Medulla oblongata (tissue), 1 donor: ENCODE results near the gene RPL11.
A peak's percentile ranks its signal among the peaks of the same experiment; 100 is the strongest.
"Not testable (repeated sequence)": the region's sequence is repeated elsewhere in the genome, so short reads cannot be mapped to it uniquely, and the experiment has no call there.

Experiments
- DNase-seq: peaks from one replicate; pipeline ENCODE4 v3.0.0-alpha.2; 2015; ENCODE audit errors: extremely low spot score

Gene RPL11

DNA sequence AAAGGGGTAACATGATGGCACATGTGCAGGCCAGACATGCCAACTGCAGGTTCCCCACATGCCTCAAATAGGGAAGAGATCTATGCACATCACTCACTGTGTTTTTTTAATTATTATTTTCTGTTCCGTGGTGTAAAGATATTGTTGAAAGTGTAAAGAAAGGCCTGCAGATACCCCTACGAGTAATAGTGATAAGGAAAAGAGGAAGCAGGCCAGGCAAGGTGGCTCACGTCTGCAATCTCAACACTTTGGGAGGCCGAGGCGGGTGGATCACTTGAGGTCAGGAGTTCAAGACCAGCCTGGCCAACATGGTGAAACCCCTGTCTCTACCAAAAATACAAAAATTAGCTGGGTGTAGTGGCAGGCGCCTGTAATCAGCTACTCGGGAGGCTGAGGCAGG is 6.4 kb upstream of the RPL11 start:
- DNase-seq, result not testable (repeated sequence)

DNA sequence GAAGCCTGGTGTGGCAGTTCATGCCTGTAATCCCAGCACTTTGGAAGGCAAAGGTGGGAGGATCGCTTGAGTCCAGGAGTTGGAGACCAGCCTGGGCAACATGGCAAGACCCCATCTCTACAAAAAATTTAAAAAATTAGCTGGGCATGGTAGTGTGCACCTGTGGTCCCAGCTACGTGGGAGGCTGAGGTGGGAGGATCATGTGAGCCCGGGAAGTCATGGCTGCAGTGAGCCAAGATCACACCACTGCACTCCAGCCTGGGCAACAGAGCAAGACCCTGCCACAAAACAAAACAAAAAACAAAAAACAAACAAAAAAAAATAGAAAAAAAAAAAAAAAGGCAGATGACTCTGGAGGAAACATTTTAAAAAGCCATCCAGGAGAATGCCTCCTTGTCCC is 3.9 kb upstream of the RPL11 start:
- DNase-seq, result not testable (repeated sequence)

DNA sequence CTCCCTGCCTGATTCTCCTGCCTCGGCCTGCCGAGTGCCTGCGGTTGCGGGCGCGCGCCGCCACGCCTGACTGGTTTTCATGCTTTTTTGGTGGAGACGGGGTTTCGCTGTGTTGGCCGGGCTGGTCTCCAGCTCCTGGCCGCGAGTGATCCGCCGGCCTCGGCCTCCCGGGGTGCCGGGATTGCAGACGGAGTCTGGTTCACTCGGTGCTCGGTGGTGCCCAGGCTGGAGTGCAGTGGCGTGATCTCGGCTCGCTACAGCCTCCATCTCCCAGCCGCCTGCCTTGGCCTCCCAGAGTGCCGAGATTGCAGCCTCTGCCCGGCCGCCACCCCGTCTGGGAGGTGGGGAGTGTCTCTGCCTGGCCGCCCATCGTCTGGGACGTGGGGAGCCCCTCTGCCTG is 3.3 kb upstream of the RPL11 start:
- not testable (repeated sequence) for DNase-seq

DNA sequence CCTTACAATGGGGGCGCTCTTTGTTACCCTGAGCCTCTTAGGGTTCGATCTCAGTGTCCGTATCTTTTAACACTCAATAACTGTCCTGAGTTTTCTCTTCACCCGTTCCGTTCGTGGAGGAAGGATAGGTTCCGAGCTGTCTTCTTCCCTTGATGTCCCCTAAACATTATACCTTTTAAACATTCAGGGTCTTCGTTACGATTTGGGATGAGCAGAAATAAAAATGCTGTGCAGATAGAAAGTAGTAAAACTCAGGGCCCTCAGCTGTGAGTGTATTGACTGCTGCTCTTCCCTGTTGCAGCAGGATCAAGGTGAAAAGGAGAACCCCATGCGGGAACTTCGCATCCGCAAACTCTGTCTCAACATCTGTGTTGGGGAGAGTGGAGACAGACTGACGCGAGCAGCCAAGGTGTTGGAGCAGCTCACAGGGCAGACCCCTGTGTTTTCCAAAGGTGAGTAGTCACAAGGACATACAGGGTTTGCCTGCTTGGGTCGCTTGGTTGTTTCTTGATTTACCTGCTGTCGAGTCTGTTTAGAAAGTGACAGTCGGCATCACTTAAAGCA is 784 bp downstream of the RPL11 start:
- no peak for DNase-seq

- DNase-seq, result no peak
These were observed 2.0 kb downstream of the RPL11 start for GRCh38 chr1:23693599-23693998.

DNA sequence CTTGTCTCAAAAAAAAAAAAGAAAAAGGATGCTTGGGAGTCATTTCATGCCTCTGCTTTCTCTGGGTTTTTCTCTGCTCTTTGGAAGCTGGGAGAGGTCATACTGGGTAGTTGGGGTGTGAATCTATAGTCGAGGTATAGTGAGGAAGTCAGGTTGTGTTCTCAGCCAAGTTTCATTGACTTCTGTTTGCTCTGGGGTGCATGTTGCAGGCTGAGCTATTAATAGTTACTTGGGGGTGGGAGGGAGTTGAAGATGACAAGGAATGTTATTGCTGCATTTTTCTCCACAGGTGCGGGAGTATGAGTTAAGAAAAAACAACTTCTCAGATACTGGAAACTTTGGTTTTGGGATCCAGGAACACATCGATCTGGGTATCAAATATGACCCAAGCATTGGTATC is 2.8 kb downstream of the RPL11 start:
- DNase-seq, result no peak

DNA sequence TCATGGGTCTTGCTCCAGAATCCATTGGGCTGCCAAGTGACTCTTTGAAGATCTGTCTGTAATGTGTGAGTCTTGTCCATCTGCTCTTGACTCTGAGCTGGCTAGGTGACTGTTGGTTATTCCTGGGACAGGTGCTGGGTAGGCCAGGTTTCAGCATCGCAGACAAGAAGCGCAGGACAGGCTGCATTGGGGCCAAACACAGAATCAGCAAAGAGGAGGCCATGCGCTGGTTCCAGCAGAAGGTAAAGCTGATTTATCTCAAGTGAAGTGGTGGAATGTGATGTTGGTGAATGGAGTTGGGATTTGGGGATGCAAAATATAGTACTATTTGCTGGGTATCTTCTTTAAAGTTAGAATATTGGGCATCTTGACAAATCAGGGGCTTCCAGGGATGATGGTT is 4.1 kb downstream of the RPL11 start:
- no peak for DNase-seq

DNA sequence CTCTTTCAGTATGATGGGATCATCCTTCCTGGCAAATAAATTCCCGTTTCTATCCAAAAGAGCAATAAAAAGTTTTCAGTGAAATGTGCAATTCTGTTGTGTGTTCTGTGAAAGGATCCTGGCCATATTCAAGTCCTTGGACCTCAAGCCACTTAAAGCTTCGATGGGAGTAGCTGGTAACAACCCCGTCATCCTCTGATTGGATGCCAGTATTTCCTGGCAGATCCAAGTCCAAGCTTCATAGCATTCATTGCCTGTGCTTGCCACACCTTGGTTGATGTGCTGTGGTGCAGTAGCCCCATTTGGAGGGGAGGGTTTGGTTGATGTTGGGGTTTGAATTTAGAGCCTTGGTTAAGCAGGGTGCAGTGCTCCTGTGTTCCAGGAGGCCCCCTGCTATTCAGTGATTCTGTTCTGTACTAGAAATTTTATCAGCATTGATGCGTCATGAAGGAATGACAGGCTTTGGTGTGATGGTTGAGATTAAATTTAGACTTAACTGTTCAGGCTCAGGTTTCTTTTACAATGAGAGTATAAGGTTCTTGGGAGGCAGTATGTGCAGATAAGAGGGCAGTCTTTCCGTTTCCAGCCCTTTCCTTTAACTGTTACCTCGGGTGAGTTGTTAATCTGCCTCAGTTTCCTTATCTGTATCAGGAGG is 4.9 kb downstream of the RPL11 start:
- no peak for DNase-seq

- DNase-seq, result no peak
These were observed 6.9 kb downstream of the RPL11 start for GRCh38 chr1:23698466-23698865.

DNA sequence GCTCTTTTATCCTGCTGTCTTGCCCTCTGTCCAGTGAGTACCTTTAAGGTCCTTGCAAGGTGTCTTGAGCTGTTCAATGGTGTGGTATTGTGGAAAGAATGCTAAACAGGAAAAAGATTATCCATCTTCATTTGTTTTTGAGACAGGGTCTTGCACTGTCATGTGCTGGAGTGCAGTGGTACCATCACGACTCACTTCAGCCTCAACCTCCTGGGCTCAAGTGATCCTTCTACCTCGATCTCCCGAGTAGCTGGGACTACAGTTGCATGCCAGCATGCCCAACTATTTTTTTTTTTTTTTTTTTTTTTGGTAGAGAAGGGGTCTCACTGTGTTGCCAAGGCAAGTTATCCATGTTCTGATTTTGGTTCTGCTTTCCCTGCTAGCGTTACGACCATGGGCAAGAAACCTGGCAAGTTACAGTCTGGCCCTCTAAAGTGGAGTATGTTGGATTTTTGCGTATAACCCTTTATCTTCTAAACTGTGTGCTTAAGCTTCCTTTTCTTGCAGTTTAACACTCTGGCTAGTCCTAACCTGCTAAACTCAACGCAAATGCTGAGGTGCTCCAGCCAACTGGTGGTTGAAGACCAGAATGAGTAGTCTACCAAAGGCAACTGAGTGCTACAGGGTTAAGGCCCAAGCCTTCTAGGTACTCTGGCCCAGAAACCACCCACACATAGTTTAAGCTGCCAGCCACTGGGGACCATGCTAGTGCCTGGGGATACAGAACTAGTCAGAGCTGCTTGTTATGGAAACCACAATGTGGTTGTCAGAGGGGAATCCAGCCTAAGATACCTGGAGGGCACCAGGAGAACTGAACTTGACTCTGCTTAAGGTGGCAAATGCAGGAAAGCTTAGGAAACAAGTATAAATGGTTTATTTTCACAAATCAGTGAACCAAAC is 7.9 kb downstream of the RPL11 start:
- no peak for DNase-seq

DNA sequence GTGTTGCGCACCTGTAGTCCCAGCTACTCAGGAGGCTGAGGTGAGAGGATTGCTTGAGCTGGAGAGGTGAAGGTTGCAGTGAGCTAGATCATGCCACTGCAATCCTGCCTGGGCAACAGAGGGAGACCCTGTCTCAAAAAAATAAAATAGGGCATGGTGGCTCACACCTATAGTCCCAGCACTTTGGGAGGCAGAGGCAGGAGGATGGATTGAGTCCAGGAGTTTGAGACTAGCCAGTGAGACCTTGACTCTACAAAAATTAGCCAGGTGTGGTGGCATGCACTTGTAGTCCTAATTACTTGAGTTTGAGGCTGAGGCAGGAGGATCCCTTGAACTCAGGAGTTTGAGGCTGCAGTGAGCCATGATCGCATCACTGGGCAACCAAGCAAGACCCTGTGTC is 9.7 kb downstream of the RPL11 start:
- no peak for DNase-seq

GRCh38 chr1:23701996-23702395 is 10.4 kb downstream of the RPL11 start:
- no peak for DNase-seq

DNA sequence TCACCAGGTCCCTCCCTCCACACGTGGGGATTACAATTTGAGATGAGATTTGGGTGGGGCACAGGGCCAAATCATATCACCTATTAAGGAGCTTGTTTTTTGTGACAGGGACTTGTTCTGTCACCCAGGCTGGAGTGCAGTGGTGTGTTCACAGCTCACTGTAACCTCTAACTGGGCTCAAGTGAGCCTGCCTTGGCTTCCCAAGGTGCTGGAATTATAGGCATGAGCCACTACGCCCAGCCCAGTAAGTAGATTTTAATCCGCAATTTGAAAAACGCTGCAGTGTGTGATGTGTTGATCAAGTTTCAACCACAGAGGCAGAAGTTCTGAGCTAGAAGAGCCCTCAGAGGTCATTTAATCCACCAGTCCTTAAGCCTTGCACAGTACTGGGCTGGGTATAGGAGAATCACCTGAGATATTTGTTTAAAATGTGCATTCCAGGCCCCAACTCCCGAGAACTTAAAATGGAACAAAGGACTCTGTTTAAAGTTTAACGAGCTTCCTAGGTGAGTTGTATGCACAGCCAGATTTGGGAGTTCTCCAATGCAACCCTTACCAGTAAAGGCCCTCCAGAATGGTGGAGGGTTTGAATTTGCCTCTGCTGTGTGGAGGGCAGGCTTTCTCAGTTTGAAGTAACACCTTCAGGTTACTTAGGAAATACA is 13.4 kb downstream of the RPL11 start:
- DNase-seq, result no peak

GRCh38 chr1:23709229-23709628 is 17.6 kb downstream of the RPL11 start:
- no peak for DNase-seq

- DNase-seq, result no peak
These were observed 26.9 kb downstream of the RPL11 start for GRCh38 chr1:23718482-23718881.

- no peak for DNase-seq
These were observed 27.7 kb downstream of the RPL11 start for GRCh38 chr1:23719162-23719820.

GRCh38 chr1:23720256-23720995 is 28.8 kb downstream of the RPL11 start:
- no peak for DNase-seq

DNA sequence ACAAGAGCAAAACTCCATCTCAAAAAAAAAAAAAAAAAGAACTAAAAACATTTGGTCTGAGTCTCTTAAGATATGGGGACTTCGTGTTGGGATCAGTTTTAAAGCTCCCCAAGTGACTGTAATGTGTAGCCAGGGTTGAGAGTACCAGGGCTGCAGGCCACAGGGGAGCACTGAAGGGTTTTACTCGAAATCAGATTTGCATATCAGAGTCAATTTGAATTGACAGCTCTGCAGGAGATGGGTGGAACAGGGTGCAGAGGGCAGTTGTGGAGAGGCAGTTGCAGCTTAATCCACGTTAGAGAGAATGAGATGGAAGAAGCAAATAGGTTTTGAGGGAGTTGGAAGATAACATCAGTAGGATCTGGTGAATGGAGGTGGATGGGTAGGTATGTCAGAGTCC is 31.0 kb downstream of the RPL11 start:
- DNase-seq, result no peak

- no peak for DNase-seq
These were observed 35.1 kb downstream of the RPL11 start for GRCh38 chr1:23726686-23727085.

DNA sequence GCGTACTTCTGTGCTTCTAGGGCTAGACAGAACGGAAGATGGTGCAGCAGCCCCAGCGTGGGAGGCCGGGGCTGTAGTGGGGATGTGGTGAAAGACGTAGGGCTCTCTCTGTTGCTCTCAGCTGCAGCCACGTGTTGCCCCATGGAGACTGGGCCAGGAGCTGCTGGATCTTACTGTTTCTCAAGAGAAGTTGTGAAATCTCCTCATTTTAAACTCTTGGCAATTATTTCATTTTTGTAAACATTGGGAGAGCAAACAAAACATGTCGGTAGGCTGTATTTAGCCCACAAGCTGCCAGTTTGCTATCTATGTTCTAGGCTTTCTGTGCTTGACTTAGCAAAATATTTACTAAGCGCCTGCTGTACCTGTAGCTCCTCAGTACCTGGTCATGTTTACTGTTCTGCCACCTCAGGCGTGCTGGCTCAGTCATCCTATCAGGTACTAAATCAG is 35.8 kb downstream of the RPL11 start:
- peak; percentile 63 for DNase-seq
